Stimulated activated CD4-positive, alpha-beta T cell treated with anti-CD3 and anti-CD28 coated beads, Interleukin-4, amount 100 ng/mL, for 1 hour (primary cell): ENCODE data around the gene FLG.
"Not testable (repeated sequence)": the region's sequence is repeated elsewhere in the genome, so short reads cannot be mapped to it uniquely, and the experiment has no call there.

Experiments
- DNase-seq: peaks from one replicate; pipeline ENCODE4 v3.0.0-alpha.2; 2020

Gene FLG

DNA sequence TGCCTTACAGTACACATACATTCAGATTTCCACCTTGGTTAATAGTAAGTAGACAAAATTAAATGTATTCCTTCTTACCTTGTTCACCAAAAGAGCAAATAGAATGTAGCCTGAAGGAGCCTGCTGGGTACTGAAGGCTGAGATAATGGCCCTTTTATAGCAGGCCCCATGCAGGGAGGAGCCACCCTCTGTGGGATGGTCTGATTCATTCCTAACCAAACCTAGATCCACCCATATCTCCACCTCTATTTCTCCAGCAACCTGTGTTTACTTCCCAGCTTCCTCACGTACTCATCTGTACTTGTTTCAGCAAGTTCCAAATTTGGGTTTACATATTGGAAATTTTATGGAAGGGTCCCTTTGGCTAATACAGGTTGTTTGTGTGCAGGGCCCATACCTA is at the start of gene FLG:
FLG (minus strand) TSS at position 129 of the 400 bp plus-strand sequence. CDS start 9,783 bp downstream, outside the sequence.
- DNase-seq: no peak

GRCh38 chr1:152374451-152374850 is 49.4 kb upstream of the FLG start:
- DNase-seq: no peak

- DNase-seq: no peak
These were observed 47.6 kb upstream of the FLG start for GRCh38 chr1:152372672-152373071.

DNA sequence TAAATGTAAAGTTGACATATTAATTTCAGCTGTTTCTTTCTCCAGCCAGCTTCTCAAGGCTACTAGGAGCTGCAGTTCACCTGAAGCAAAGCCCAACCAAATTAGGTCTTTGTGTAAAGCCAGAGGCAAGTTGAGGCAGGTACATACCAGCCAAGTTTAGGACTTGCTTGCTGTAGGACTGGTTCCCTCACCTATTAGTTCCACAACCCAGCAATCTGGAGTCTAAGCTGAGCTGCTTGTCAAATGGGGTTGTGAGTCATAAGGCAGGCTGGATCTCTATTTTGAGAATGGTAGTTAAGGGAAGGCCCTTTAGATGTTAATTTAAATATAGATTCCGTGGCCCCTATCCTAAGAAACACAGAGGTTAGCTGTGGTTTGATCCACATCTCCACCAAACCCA is 42.4 kb upstream of the FLG start:
- DNase-seq: no peak

DNA sequence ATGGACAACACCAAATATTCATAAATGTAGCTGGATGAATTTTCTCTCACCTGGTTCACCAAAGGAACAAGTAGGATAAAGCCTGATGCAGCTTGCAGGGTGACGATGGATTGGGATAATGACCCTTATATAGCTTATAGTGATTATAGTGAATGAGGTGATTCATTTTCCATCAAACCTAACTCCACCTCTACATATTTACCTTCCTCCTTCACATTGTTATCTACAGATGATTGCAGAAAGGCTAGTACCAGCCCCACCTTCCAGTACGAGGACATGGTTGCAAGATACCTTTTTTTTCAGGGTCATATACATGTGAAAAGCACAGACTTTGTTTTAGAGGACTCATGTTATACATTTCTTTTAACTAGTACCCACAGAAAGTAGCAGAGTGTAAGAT is 34.9 kb upstream of the FLG start, which contains the start of gene FLG2:
FLG2 (minus strand) TSS at position 101 of the 400 bp plus-strand sequence. CDS start 1,122 bp downstream, outside the sequence.
- no peak for DNase-seq

- DNase-seq: no peak
These were observed 31.7 kb upstream of the FLG start for GRCh38 chr1:152356736-152357135.

DNA sequence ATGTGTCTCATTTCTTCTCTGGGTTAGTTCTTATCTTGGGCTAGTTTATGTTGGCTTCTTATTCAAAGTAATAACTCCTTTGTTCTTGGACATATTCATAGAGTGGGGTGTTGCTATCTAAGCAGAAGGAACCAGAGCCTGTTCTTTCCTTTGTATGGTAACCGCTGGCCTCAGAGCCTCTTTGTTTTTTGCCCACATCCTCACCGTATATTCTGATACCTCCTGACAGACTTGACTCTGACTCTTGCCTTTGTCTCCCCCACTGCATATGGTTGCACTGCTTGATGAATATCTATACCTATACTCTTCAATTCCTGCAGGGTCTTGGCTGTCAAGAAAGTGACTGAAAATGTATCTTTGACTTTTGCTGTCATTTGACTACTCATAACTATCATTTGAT is 24.6 kb upstream of the FLG start:
- DNase-seq: no peak

GRCh38 chr1:152348447-152348846 is 23.4 kb upstream of the FLG start:
- DNase-seq: no peak

DNA sequence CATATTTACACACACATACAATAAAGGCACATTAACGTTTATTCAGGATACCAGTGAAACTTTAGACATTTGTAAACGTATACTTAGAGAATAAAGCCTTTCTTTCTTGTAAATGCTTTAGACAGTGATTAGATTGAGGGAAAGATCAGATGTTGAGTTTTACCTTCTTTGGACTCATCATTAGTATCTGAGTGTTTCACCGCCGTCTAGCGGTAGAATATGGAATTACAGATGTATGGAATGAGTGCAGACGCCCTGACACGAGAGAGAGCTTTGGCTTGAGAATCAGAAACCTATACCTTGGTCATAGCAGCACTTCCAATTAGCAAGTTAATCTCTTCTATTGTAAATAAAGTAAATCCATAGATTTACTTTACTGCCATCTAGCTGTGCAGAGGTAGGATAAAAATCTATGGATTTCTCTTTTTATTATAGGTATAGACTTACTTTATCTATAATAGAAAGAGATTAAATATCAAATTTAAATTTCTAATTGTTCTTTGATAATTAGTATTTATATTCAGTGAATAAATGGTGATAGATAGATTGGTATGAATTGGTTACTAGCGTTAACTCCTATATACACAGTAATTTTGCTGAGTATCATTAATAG is 22.2 kb upstream of the FLG start:
- DNase-seq: no peak

DNA sequence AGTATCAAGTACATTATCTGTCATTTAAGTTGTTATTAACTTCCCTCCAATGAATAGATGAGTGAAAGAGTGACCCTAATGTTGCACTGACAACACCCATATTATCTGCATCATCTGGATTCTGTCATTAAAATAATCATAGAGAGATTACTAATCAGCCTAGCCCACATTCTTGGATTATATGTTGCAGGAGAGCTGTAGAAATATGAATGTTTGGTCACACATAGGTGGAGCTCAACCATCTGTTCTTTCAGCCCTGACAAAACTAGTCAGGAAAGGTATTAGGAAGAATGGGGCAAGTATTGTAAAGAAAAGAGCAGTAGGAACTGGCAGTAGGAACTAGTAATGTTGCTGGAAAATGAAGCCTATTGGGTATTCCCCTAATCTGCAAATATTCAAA is 19.4 kb upstream of the FLG start:
- DNase-seq: no peak

- no peak for DNase-seq
These were observed 18.0 kb upstream of the FLG start for GRCh38 chr1:152343006-152343405.

- no peak for DNase-seq
These were observed 10.4 kb upstream of the FLG start for GRCh38 chr1:152335399-152335798.

- no peak for DNase-seq
These were observed 3.9 kb upstream of the FLG start for GRCh38 chr1:152328801-152329391.

GRCh38 chr1:152313970-152314369 is 11.1 kb downstream of the FLG start:
- DNase-seq: no peak

- no peak for DNase-seq
These were observed 11.7 kb downstream of the FLG start for GRCh38 chr1:152313319-152313801.

GRCh38 chr1:152312169-152312568 is 12.9 kb downstream of the FLG start:
- DNase-seq: not testable (repeated sequence)

- DNase-seq: no peak
These were observed 15.1 kb downstream of the FLG start for GRCh38 chr1:152309955-152310354.

- not testable (repeated sequence) for DNase-seq
These were observed 15.6 kb downstream of the FLG start for GRCh38 chr1:152309320-152309901.

DNA sequence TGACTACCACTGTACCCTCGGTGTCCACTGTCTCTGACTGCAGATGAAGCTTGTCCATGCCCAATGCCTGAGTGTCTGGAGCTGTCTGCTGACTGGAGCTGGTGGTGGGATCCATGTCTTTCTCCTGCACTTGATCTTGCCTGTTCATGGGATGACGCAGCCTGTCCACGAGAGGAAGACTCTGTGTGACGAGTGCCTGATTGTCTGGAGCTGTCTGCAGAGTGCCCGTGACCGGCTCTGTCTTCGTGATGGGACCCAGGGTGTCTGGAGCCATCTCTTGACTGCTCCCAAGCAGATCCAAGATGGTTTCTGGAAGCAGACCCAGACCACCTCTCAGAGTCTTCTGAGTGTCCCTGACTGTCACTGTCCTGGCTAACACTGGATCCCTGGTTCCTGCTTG is 16.3 kb downstream of the FLG start:
- DNase-seq: not testable (repeated sequence)

- DNase-seq: not testable (repeated sequence)
These were observed 17.1 kb downstream of the FLG start for GRCh38 chr1:152307970-152308369.

- DNase-seq: not testable (repeated sequence)
These were observed 18.9 kb downstream of the FLG start for GRCh38 chr1:152306123-152306522.

DNA sequence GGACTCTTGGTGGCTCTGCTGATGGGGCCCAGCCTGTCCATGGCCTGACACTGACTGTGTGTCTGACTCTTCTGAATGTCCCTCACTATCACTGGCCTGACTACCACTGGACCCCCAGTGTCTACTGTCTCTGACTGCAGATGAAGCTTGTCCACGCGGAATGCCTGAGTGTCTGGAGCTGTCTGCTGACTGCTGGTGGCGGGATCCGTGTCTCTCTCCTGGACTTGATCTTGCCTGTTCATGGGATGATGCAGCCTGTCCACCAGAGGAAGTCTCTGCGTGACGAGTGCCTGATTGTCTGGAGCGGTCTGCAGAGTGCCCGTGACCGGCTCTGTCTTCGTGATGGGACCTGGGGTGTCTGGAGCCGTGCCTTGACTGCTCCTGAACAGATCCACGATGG is 20.3 kb downstream of the FLG start:
- not testable (repeated sequence) for DNase-seq

DNA sequence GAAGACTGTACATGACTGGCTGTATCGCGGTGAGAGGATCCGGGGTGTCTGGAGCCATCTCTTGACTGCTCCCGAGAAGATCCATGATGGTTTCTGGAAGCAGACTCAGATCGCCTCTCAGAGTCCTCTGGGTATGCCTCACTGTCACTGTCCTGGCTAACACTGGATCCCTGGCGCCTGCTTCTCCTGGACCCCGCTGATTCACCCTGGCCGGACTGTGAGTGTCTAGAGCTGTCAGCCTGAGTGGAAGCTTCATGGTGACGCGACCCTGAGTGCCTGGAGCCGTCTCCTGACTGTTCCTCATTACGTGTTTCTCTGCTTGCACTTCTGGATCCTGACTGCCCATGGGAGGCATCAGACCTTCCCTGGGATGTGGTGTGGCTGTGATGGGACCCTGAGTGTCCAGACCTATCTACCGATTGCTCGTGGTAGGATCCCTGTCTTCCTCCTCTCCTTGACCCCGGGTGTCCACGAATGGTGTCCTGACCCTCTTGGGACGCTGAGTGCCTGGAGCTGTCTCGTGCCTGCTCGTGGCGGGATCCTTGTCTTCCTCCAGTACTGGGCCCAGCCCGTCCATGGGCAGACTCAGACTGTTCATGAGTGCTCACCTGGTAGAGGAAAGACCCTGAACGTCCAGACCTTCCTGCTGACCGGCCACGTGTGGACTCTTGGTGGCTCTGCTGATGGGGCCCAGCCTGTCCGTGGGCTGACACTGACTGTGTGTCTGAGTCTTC is 21.7 kb downstream of the FLG start:
- DNase-seq: not testable (repeated sequence)

- not testable (repeated sequence) for DNase-seq
These were observed 68.6 kb downstream of the FLG start for GRCh38 chr1:152256394-152256793.
